ENCODE data around the gene TOP1. TPM values are rescaled to one million over a fixed set of nuclear protein-coding genes. Genes with fewer than 3 reads are reported as not detected.

TOP1 gene
- total RNA-seq, 1 donor from 2014 or later: 102 TPM

- H3K27me3 Mint-ChIP-seq (ENCODE audit: low read depth): no peaks in the 10 kb centered on the region
- H3K9me3 Mint-ChIP-seq: peaks cover 2% of the 10 kb centered on the region
- H3K36me3 Mint-ChIP-seq (ENCODE audit: low read depth): no peaks in the 10 kb centered on the region
- DNase-seq (ENCODE audit: low read depth, low spot score): no peak
- no peak overlapping the region for H3K27ac Mint-ChIP-seq (ENCODE audit: unreplicated experiment)
- no peak overlapping the region for H3K4me3 Mint-ChIP-seq
- H3K4me1 Mint-ChIP-seq: no peaks in the 10 kb centered on the region
- TF ChIP-seq CTCF (conservative IDR thresholded peaks at IDR 0.05): no peak
These were observed 44.7 kb upstream of the TOP1 start for GRCh38 chr20:40983898-40984297.

DNA sequence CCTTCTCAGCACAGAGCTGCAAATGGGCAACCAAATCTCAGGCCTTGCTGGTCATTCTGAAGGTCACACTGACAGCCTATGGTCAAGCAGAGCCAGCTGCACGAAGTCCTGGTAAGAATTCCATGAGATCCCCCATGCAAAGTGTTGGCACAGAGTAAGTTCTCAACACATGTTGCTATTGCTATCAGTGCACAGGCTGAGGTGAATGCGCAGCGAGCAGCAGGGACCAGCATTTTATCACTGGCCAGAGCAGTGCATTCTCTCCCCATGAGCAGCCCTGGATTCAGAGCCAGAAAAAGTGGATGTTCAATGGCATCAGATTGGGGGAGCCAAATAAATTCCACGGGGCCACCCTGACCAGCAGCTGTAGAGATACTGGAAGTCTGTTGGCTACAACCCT lies 44.1 kb upstream of the TOP1 start:
- Mint-ChIP-seq H3K4me1 (no peaks in the 10 kb centered on the region), H3K9me3 (peaks cover 1% of the 10 kb centered on the region), H3K27ac (ENCODE audit: unreplicated experiment) (no peak overlapping the region), H3K36me3 (ENCODE audit: low read depth) (no peaks in the 10 kb centered on the region), H3K27me3 (ENCODE audit: low read depth) (no peaks in the 10 kb centered on the region), H3K4me3 (no peak overlapping the region)
- no peak for TF ChIP-seq CTCF (conservative IDR thresholded peaks at IDR 0.05)
- no peak for DNase-seq (ENCODE audit: low read depth, low spot score)

DNA sequence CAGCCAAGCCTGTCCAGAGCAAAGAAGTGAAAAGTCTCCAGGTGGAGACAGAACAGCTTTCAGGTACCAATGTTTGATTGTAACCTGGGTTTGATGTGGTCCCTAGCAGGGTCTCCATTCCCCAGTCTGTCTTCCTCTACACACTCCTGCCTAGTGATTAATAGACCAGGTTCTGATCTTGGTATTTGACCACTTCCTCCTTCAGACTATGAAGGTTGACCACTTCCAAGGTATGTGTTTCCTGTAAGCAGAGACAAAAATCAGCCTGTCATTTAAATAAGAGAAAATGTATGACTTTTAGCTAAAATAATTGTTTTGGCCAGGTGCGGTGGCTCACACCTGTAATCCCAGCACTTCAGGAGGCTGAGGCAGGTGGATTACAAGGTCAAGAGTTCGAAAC lies 41.8 kb upstream of the TOP1 start:
- no peak for TF ChIP-seq CTCF (conservative IDR thresholded peaks at IDR 0.05)
- no peak overlapping the region for H3K27ac Mint-ChIP-seq (ENCODE audit: unreplicated experiment)

GRCh38 chr20:40990542-40991120 lies 38.0 kb upstream of the TOP1 start:
- Mint-ChIP-seq H3K4me3 (no peak overlapping the region), H3K36me3 (ENCODE audit: low read depth) (no peaks in the 10 kb centered on the region), H3K27ac (ENCODE audit: unreplicated experiment) (no peak overlapping the region), H3K9me3 (no peaks in the 10 kb centered on the region), H3K27me3 (ENCODE audit: low read depth) (no peaks in the 10 kb centered on the region), H3K4me1 (peaks cover 6% of the 10 kb centered on the region)
- peak; percentile 67 for DNase-seq (ENCODE audit: low read depth, low spot score)
- TF ChIP-seq CTCF (conservative IDR thresholded peaks at IDR 0.05): peak; percentile 75

More for the DNA sequence above, 41.8 kb upstream of the TOP1 start:
- Mint-ChIP-seq H3K36me3 (ENCODE audit: low read depth) (no peaks in the 10 kb centered on the region), H3K4me3 (no peak overlapping the region), H3K9me3 (no peaks in the 10 kb centered on the region), H3K27me3 (ENCODE audit: low read depth) (no peaks in the 10 kb centered on the region), H3K4me1 (peaks cover 6% of the 10 kb centered on the region)
- no peak for DNase-seq (ENCODE audit: low read depth, low spot score)

DNA sequence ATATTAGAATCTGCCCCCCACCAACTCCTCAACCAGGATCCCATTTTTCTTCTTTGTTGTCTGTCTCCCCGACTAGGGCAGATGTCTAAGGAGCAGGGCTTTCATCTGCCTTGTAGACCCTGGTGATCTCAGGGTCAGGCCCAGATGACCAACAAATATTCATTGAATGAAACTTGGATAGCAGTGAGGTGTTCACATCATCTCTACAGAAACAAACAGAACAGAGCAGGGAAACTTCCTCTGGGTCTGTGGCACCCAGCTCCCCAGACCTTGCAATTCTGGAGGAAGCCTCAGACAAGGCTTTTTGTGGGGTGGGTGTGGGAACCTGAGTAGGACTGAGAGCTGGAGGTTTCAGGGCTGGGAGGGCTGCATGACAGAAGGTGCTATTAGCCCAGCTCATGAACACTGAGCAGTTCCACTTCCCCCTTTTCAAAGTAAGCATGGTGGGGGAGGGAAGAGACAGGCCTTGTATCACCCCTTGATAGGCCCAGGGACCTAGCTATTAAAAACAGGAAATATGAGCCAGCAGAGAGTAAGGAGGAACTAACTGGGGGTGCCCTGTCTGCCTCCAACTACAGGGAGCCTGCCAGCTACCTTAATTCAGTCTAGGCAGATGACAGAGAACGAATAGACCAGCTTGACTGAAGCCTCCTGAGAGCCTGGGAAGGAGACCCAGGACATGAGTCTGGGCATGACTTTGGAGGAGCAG lies 37.3 kb upstream of the TOP1 start:
- DNase-seq (ENCODE audit: low read depth, low spot score): no peak
- no peaks in the 10 kb centered on the region for H3K27me3 Mint-ChIP-seq (ENCODE audit: low read depth)
- H3K36me3 Mint-ChIP-seq (ENCODE audit: low read depth): no peaks in the 10 kb centered on the region
- TF ChIP-seq CTCF (conservative IDR thresholded peaks at IDR 0.05): no peak
- no peak overlapping the region for H3K27ac Mint-ChIP-seq (ENCODE audit: unreplicated experiment)
- no peak overlapping the region for H3K4me3 Mint-ChIP-seq
- no peaks in the 10 kb centered on the region for H3K9me3 Mint-ChIP-seq
- H3K4me1 Mint-ChIP-seq: peaks cover 6% of the 10 kb centered on the region

Data from neural crest cell (in vitro differentiated cells).